ENCODE results near the gene URI1.

Gene URI1

DNA sequence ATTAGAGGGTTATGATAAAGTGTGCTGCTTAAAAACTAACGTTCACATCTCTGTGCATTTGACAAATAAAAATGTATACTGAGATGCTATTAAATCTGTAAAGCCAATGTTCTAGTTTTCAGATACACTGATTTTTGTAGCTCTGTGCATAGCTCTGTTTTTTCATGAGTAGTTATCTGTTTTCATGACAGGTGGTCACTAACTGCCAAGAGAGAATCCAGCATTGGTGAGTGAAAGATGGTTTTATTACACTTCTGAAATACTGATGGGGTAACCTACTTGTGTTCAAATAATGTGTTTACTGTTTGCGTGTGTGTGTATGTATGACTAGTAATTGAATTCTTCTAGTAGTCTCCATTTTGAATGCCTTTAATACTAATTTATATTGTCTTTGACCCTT, 29.0 kb downstream of the URI1 start:
- no peak for DNase-seq (ENCODE audit: low read depth in 3 of 3)

- DNase-seq (ENCODE audit: low read depth in 3 of 3) = no peak
These were observed 29.6 kb downstream of the URI1 start for GRCh38 chr19:29971648-29972047.

- no peak for DNase-seq (ENCODE audit: low read depth in 3 of 3)
These were observed 32.7 kb downstream of the URI1 start for GRCh38 chr19:29974701-29975100.

DNA sequence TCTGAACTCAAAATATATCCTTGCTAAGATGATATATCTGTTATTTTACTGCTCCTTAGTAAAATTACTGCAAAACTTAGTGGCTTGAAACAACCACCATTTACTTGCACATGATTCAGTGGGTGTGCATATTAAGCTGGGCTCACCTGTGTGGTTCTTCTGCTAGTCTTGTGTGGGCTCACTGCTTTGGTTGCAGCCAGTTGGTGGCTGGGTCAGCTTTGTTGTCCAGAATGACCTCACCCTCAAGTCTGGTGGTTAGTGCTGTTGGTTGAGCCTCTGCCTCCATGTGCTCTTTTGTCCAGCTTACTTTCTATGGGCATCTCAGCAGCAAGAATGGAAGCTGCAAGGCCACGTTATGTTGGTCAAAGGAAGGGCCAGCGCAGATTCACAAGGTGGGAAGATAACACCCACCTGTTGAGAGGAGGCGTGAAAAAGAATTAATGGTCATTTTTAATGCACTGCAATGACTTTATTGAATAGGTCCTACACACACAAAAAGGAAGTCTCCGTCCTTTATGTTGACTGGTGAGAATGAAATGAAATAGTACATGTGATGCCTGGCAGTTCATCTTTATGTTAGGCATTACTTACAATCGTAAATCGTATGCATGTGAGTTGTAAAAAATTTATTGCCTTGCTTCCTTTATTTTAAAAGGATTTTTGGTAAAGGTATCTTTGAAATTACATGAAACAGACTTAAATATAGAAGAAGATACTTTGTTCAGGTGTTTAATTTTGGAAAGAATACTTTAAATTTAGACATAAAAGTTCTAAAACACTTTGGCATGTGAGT, 34.3 kb downstream of the URI1 start:
- no peak for DNase-seq (ENCODE audit: low read depth in 3 of 3)

DNA sequence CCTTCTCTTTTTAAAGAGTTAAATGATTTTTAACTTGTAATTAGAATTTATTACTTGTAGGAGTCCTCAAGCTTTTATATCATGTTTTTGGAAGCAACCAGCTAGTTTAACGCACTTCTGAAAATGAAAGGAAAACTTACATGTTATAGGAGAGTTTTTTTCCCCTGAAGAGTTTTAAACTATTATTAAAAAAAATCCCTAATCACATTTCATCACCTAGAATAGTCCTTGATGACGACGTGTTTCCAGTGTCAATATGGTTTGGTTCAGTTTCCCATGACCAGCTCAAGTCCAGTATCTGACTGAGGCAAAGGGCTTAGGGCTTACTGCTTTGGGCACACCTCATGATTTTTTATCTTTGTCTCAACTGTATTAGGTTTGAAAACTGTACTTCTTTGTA, 36.0 kb downstream of the URI1 start:
- DNase-seq (ENCODE audit: low read depth in 3 of 3) = no peak

DNA sequence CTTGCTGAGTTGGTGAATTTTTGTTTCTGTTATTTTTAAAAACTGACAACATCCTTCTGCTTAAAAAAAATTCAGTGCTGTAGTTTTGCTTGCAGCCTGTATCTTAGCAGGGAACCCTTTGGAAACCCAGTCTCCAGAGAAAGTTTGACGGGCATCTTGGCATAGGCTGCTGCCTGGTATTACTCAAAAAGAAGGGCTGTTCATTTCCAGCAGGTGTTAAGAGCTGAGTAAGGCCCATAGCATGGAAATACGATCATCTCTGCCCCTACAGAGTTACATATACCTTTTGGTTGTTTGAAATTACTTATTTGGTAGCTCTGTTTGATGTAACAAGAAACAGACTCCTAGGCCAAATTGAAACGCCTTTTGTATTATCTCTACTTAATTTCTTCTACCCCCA, 41.5 kb downstream of the URI1 start:
- no peak for DNase-seq (ENCODE audit: low read depth in 3 of 3)

DNA sequence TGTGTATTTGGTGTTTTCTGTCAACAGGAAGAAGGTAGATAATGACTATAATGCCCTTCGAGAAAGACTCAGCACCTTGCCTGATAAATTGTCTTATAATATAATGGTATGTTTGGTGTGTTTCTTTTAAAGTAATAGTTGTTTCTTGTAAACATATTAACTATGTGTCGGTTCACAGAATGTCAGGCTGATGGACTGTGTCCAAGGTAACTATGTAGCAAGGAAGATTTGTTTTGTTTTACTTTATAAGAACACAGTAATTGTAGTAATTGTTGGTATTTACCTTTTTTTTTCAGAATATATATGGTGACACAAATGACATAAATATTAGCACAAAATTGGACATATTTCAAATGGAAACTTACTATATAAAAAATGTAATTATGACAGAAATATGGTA, 43.2 kb downstream of the URI1 start:
- DNase-seq (ENCODE audit: low read depth in 3 of 3) = no peak

GRCh38 chr19:29988351-29988750, 46.3 kb downstream of the URI1 start:
- DNase-seq (ENCODE audit: low read depth in 3 of 3) = no peak

GRCh38 chr19:29992233-29992867, 50.3 kb downstream of the URI1 start:
- no peak for DNase-seq (ENCODE audit: low read depth in 3 of 3)

GRCh38 chr19:29999490-29999889, 57.5 kb downstream of the URI1 start:
- no peak for DNase-seq (ENCODE audit: low read depth in 3 of 3)

- DNase-seq (ENCODE audit: low read depth in 3 of 3) = no peak
These were observed 58.8 kb downstream of the URI1 start for GRCh38 chr19:30000862-30001261.

DNA sequence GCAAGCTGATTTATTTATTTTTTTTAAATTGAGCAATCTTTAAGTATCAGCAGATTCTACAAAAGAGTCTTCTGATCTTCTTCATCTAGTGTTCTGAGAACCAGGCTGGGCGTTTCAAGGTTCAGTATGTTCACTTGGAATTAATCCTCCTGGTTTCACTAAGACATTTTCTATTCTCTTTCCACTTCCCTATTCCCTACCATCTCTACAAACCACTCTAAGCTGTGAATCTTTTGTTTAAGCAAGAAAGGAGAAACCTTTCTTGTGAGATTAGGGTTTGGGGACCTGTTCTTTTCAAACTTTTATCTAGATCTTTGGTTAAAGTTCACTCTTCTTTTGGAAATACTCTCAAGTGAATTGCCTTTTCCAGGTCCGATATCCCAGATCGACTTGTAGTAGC, 59.3 kb downstream of the URI1 start:
- DNase-seq (ENCODE audit: low read depth in 3 of 3) = no peak

DNA sequence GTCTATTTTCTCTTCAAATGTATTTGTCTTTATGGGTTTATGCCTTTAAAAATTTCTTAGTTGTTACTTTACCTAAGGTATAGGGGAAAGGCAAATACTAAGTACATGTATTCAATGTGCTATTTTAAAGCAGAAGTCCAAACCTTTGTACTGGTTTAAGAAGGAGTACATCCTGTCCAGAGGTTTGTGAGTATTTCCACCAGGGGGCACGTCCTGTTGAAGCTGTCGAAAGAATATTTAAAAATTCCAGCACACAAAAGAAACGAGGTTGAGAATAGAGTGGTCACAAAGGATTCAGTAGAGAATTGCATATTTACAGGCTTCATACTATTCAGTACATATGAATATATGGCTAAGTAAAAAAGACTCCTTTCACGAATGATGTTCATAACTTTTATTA, 59.8 kb downstream of the URI1 start:
- DNase-seq (ENCODE audit: low read depth in 3 of 3) = no peak

DNA sequence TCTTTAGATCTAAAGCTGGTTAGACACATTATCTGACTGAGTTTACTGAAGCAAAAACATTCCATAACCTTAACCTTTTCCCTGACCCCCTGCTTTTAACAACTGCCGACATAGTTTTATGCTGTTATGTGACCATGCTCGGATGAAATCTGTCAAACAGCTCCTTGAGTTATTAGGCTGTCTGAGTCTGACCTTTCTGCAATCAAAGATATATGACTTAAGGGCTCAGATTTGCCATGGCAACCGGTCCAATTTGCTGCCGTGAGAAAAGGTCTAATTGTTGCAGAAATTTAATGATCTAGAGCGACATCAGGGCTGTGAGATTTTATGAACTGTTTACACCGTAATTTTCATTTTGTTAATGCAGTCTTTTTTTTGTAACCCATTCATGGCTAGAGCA, 61.8 kb downstream of the URI1 start:
- DNase-seq (ENCODE audit: low read depth in 3 of 3) = no peak

DNA sequence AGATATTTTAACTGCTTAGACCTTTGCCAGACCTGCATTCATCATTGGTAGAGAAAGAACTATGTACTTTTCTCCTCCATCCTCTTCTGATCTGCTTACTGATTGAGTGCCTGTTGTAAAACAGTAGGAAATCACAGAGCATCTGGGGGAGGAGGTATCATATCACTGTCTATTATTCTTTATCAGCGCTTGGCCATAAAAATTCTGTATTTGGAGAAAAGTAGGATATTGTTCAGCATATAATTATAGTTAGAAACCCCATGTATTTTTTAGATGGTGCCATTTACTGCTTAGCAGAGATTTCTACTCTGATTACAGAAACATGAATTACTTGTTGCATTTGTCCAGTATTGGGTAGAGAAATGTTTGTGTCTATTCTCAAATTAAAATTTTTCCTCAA, 62.4 kb downstream of the URI1 start:
- DNase-seq (ENCODE audit: low read depth in 3 of 3) = no peak

DNA sequence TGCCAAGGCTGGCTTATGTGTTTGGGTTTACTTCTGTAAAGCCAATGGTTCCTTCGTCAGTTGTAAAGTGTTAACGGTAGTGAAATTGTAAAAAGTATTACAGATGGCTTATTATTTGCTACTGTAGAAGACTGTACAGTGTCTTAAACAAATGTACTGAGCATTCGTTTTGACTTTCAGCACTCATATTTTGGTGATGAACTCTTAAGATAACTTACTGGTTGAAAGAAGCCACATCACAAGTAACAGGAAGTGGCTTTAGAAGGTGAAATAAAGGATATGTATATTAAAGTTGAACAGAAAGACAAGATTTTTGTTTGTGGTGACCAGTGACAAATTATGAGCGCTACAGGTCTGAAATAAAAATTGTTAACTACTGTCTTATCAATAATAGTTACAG, 64.2 kb downstream of the URI1 start:
- DNase-seq (ENCODE audit: low read depth in 3 of 3) = no peak

DNA sequence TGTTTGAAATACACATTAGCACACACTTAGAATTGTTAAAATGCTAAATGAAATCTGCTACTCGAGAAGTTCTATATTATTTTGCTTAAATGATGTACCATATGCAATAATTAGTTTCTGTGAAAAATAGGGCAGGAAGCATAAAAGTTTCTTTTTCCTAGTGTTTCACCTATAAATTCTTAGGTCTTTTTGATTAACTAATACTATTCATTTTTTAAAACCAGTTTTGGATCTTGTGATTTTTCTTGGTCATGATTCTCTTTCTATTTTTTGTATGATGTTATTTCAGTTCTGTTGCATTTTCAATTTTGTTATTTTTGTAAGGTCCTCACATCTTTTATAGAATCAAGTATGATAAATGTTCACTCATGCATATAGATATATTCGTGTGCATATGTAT, 66.1 kb downstream of the URI1 start:
- no peak for DNase-seq (ENCODE audit: low read depth in 3 of 3)

DNA sequence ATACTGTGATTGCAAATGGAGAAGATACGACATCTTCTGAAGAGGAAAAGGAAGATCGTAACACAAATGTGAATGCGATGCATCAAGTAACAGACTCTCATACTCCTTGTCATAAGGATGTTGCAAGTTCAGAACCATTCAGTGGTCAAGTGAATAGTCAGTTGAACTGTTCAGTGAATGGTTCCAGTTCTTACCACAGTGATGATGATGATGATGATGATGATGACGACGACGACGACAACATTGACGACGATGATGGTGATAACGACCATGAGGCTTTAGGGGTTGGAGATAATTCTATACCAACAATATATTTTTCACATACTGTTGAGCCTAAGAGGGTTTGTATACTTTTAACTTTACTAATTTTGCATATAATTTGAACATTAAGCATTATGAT, 67.0 kb downstream of the URI1 start:
- no peak for DNase-seq (ENCODE audit: low read depth in 3 of 3)

DNA sequence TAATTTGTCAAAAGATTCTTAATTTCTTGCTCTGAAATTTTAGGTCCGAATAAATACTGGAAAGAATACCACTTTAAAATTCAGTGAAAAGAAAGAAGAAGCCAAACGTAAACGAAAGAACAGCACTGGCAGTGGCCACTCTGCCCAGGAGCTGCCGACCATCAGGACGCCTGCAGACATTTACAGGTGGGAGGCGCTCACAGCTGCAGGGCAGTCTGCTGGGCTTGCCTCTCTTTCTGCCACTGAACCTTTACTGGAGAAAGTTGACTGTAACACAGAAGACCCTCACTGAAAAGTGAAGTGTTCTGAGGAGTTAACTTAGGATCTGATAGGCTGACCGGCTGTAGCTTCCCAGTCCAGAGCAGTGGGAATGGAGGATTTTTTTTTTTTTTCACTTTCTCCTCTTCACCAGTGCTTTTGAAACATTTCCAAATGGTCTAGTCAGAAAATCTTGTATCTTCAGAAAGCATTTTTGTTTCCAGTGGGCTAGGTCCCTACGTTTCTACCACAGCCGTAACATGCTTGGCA, 69.1 kb downstream of the URI1 start:
- DNase-seq (ENCODE audit: low read depth in 3 of 3) = no peak

- no peak for DNase-seq (ENCODE audit: low read depth in 3 of 3)
These were observed 72.7 kb downstream of the URI1 start for GRCh38 chr19:30014770-30015169.

GRCh38 chr19:30017172-30017571, 75.1 kb downstream of the URI1 start:
- no peak for DNase-seq (ENCODE audit: low read depth in 3 of 3)

GRCh38 chr19:30020189-30020588, 78.2 kb downstream of the URI1 start:
- DNase-seq (ENCODE audit: low read depth in 3 of 3) = no peak

DNA sequence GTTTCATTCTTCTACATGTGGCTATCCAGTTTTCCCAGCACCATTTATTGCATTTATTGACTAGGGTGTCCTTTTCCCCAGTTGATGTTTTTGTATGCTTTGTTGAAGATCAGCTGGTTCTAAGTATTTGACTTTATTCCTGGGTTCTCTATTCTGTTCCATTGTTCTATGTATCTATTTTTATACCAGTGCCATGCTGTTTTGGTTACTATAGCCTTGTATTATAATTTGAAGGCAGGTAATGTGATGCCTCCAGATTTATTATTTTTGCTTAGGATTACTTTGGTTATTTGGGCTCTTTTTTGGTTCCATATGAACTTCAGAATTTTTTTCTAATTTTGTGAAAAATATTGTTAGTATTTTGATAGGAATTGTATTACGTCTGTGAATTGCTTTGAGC, 80.6 kb downstream of the URI1 start:
- no peak for DNase-seq (ENCODE audit: low read depth in 3 of 3)
